SH-SY5Y (cell line): Measurements from ENCODE around the gene UBE4B.

ENCODE experiments used
- GATA2 ChIP-seq: IDR thresholded peaks from 2 replicates; pipeline ENCODE4 v1.6.1; 2011; ENCODE audit warnings: mild to moderate bottlenecking, low read depth, low read length
- GATA3 ChIP-seq: IDR thresholded peaks from 2 replicates; pipeline ENCODE4 v1.6.1; 2011; ENCODE audit warnings: low read depth, mild to moderate bottlenecking, low read length, moderate library complexity

DNA sequence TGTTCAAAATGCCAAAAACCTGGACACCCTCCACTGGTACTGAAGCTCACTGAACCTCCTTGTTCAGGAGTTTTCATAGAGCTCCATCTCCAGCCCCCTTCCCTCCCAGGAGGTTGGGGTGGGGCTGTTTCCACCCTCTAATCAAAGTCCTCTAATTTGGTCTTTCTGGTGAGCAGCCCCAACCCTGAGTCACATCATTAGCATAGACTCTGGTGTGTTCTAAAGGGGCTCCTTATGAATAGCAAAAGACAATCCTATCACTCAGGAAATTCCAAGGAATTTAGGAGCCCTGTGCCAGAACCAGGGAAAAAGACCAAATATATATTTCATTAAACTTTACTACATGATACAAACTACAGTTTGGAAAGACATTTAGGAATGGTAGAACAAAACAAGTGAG is 13.2 kb upstream of the UBE4B start:
- TF ChIP-seq GATA2, result no peak
- TF ChIP-seq GATA3, result no peak
